ENCODE measurements around the gene LEF1. TPM values are rescaled to one million over a fixed set of nuclear protein-coding genes. Genes with fewer than 3 reads are reported as not detected.

Gene LEF1
- total and polyA plus RNA-seq, 2 of the 8 experiments (the other 6 are each of a cell fraction or from before 2014, with no cell fraction given), result 2.6 to 5.2 TPM

GRCh38 chr4:108060164-108060563, 108.6 kb downstream of the LEF1 start:
- Histone ChIP-seq H2BK20ac (ENCODE audit: low read length) (no peak overlapping the region), H4K20me1 (replicated peaks in 1 of 2; ENCODE audit: control insufficient read depth in 1 of 2, insufficient read depth in 2 of 2, low read length in 2 of 2) (no peaks in the 10 kb centered on the region), H2BK120ac (replicated peaks; ENCODE audit: low read depth, low read length) (no peak overlapping the region), H3K4me2 (ENCODE audit: insufficient read depth in 1 of 2, low read depth in 2 of 2, low read length in 2 of 2) (no peak overlapping the region), H3K27me3 (replicated peaks in 1 of 4; ENCODE audit: control insufficient read depth in 3 of 4, extremely low read depth in 1 of 4, insufficient read depth in 3 of 4, low read length in 3 of 4) (no peaks in the 10 kb centered on the region; a peak in 1 of 7 replicates), H3K79me2 (ENCODE audit: control insufficient read depth in 1 of 2, insufficient read depth in 2 of 2, low read length in 2 of 2) (no peaks in the 10 kb centered on the region), H3K9me3 (ENCODE audit: insufficient read depth in 2 of 2, low read depth in 1 of 2, low read length in 1 of 2) (no peaks in the 10 kb centered on the region), H3K4ac (replicated peaks; ENCODE audit: insufficient read length, low read depth, low read length) (no peak overlapping the region), H3K79me1 (ENCODE audit: low read depth, low read length) (no peaks in the 10 kb centered on the region), H4K8ac (ENCODE audit: extremely low read depth, insufficient read depth, low read length) (no peak overlapping the region), H3K14ac (ENCODE audit: insufficient read length) (no peak overlapping the region), H3K23me2 (ENCODE audit: low read depth, low read length) (no peaks in the 10 kb centered on the region), H2AFZ (ENCODE audit: low read length) (no peak overlapping the region), H2BK5ac (ENCODE audit: low read depth, low read length) (no peak overlapping the region), H3K4me1 (replicated peaks in 1 of 4; ENCODE audit: control insufficient read depth in 3 of 4, insufficient read depth in 4 of 4, low read length in 3 of 4) (no peaks in the 10 kb centered on the region; a peak in 1 of 7 replicates), H3K9ac (replicated peaks in 1 of 4; ENCODE audit: extremely low read depth in 1 of 4, low read depth in 3 of 4, low read length in 3 of 4) (no peak overlapping the region), H3K4me3 (ENCODE audit: extremely low read depth in 1 of 4, insufficient read depth in 2 of 4, low read depth in 3 of 4, low read length in 4 of 4) (no peak overlapping the region), H2BK15ac (ENCODE audit: low read length) (no peak overlapping the region), H3K27ac (ENCODE audit: low read depth, low read length) (no peak overlapping the region), H2AK5ac (ENCODE audit: low read depth, low read length) (no peak overlapping the region), H4K5ac (ENCODE audit: insufficient read length, low read depth, low read length) (no peak overlapping the region), H2BK12ac (ENCODE audit: low read depth, low read length) (no peak overlapping the region), H3K36me3 (ENCODE audit: control insufficient read depth in 2 of 4, insufficient read depth in 4 of 4, low read length in 3 of 4) (no peaks in the 10 kb centered on the region), H4K91ac (replicated peaks; ENCODE audit: insufficient read length, low read length) (no peak overlapping the region), H3K23ac (ENCODE audit: insufficient read length) (no peak overlapping the region), H3K56ac (replicated peaks; ENCODE audit: insufficient read length, low read depth, low read length) (no peak overlapping the region), H3K18ac (ENCODE audit: extremely low read depth, low read length) (no peak overlapping the region)
- DNase-seq (ENCODE audit: low read depth in 1 of 2, low spot score in 2 of 2) (no peak), FAIRE-seq (no peak)
- POLR2A ChIA-PET (ENCODE audit: partially characterized antibody), result no interaction called here
- CTCF ChIA-PET (ENCODE audit: partially characterized antibody), result interaction anchor here (0.6 to 4.5 kb wide), 23 partner anchors 9 to 532 kb away, joined by 3 to 39 read pairs (median 4); no protein-coding TSS in a partner anchor
- 67% methylated on average over 5 of the region's 5 CpGs; no CpG with 5 or more reads in 1 of the 2 experiments for WGBS, 2 experiments (ENCODE audit: extremely low coverage in 1 of 2, insufficient coverage in 1 of 2, insufficient read length in 1 of 2, insufficient replicate concordance in 2 of 2, low coverage in 1 of 2, low lambda C conversion rate in 2 of 2, missing lambda C conversion rate in 1 of 2)
- no peak for TF ChIP-seq RBBP5 (IDR thresholded peaks at IDR 0.05; ENCODE audit: borderline replicate concordance, low read depth, low read length)
- TF ChIP-seq SIRT6 (IDR thresholded peaks at IDR 0.05; ENCODE audit: low read length), result no peak
- no peak for TF ChIP-seq CEBPB (IDR thresholded peaks at IDR 0.05; ENCODE audit: low read depth, low read length)
- TF ChIP-seq GTF2F1 (IDR thresholded peaks at IDR 0.05; ENCODE audit: borderline replicate concordance, low read depth, low read length), result no peak
- TF ChIP-seq CREB1 (IDR thresholded peaks at IDR 0.05), result no peak
- TF ChIP-seq RAD21 (IDR thresholded peaks at IDR 0.05 in 1 of 2, conservative IDR thresholded peaks at IDR 0.05 in 1 of 2; ENCODE audit: low read depth in 2 of 2, low read length in 2 of 2), result peak; percentile 79 to 86
- no peak for TF ChIP-seq NANOG (IDR thresholded peaks at IDR 0.05; ENCODE audit: insufficient read depth, low read depth, low read length, poor library complexity, severe bottlenecking)
- no peak for TF ChIP-seq TEAD4 (IDR thresholded peaks at IDR 0.05; ENCODE audit: low read depth, low read length)
- peak in 2 of 3 experiments; percentile 45 to 47; a peak in 3 of 4 replicates for TF ChIP-seq CTCF (IDR thresholded peaks at IDR 0.05; ENCODE audit: control extremely low read depth in 1 of 3, insufficient read depth in 1 of 3, low read depth in 1 of 3, low read length in 3 of 3)
- no peak for TF ChIP-seq E2F6 (IDR thresholded peaks at IDR 0.05)
- no peak for TF ChIP-seq SP4 (IDR thresholded peaks at IDR 0.05; ENCODE audit: low read length)

Data from H1 (cell line).